ENCODE measurements around the gene CIRBP.
"Not testable (repeated sequence)": the region's sequence is repeated elsewhere in the genome, so short reads cannot be mapped to it uniquely, and the experiment has no call there.

The CIRBP gene

DNA sequence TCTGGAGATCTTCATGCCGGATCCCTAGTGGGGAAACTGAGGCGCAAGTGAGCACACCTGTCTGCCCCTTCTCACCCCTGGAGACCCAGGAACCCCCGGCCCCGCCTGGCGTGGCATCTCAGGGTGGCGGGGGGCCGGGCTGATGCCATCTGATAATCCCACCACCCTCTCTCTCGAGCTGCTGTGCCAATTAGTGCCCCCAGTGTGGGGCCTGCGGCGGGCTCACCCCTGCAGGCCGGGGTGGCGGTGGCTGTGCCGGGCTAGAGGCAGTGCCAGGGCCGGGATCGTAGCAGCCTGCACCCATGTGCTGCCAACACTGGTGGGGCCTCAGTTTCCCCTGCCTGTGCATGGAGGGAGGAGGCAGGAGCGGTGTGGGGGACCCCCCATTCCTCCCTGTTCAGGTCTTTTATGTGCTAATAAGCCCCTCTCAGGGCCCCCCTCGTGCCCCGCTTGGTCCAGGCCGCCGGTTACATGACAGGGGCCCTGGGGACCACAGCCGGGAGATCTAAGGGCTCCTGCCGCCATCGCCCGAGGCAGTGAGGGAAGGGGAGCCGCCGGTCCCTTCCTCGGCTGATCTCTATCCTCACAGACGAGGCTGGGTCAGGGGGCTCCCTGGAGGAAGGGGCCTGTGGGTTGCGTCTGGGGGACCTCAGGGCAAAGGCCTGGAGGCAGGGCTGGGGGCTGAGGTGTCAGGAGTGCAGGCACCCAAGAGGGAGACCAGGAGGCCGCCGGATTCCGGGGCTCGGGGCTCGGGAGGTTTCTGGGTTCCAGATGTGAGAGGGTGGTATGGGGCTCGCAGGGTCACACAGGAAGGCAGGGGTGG lies 24.9 kb downstream of the CIRBP start:
- no peak for DNase-seq

- DNase-seq: no peak
These were observed 25.6 kb downstream of the CIRBP start for GRCh38 chr19:1294688-1295087.

- DNase-seq: no peak
These were observed 26.3 kb downstream of the CIRBP start for GRCh38 chr19:1295169-1296012.

DNA sequence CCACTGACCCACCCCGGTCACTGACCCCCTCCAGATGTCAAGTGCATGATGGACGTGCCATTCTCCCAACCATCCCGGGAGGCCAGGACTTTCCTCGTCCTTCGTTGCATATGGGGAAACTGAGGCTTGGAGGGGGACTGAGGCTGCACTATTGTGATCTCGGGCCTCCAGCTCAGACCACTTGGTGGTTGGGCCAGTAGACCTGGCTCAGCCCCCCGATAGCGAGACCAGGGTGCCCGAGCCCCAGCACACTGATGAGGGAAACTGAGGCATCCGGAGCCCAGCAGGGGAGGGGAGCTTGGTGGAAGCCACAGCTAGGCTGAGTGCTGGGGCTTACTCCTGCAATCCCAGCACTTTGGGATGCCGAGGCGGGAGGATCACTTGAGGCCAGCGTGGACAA lies 26.9 kb downstream of the CIRBP start:
- no peak for DNase-seq

DNA sequence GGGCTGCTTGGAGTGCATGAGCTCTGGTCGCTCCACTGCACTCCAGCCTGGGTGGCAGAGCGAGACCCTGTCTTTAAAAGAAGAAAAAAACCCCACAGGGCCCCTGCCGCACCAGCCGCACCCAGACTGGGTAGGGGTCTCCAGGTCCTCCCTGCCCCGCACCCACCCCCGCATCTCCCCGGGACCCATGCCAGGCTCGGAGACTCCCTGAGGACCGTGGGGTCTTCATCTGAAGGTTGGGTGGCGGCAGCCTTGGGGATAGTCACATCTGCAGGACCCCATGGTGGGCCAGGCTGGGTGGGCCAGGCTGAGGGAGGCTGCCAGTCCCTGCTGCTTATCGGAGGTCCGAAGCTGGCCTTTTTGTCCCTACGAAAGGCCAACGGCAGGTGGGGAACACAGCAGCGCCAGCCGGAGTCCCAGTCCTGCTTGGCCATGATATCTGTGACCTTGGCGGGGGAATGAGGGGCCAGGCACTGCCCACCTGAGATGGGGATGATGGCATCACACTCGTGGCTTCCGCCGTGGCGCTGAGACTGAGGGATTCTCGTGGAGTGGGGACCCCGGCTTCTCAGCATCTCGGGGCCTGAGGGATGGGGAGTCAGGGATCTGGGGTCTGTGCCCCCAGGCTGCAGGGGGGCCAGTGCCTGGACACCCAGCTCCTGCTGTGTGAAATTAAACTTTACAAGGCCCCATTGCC lies 27.6 kb downstream of the CIRBP start:
- no peak for DNase-seq

DNA sequence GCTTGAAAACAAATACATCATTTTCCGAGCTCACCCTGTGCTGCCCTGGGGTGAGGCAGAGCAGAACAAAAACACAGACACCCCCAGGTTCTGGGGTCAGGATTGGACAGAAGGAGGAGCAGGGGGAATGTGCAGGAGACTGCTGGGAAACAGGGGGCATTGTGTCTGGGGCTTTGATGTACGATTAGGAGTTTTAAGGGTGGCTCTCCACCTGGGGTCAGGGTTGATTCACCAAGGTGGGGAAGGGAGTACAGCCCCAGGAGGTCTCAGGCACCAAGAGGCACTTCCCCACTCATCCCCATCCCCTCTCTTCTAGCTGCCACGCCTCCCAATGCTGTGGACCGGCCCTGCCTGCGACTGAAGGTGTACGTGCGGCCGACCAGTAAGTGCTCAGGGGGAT lies 29.1 kb downstream of the CIRBP start:
- DNase-seq: no peak

DNA sequence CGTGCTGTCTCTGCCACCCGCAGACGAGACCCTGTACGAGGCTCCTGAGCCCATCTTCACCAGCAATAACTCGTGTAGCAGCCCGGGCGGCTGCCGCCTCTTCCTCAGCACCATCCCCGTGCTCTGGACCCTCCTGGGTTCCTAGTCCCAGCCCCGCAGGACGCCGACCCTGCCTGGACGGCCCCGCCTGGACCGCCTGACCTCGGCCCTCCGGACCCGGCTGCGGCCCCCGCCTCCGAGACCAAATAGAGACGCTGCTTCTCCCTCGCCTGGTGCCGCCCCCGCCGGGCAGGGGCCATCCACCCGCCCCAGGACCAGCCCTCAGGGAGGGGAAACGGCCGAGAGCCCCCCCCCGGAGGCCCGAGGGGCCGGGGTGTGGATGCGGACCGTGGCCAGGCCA lies 30.7 kb downstream of the CIRBP start:
- no peak for DNase-seq

DNA sequence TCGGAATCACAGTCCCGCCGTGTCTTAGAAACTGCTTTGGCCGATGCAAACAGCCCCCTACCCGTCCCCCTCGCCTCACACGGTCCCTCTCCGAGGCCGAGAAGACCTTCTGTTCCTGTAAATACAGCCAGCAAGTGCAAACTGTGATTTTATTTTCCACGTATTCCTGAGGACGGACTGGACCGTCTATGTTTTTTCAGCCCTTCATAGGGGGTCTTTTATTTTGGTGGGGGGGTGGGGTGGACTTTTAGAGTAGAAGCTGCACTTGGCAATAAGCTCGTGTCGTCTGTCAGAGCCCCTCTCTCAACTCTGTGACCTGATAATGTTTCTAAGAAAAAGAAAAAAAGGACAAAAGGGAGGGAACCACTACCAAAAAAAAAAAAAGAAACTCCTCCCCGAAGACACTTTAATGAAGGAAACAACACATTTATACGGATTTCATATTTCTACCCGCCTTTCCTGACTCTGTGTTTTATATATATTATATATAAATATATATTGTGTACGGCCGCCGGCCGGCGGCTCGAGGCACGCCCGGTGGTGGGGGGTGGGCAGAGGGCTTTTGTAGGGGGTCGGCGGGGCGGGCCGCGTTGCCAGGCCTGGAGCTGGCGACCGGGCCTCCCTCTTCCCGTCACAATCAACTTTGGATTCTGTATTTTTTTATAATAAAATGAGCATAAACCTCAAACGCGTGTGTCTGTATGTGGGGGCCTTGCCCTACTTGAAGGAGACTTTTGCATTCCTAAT lies 31.8 kb downstream of the CIRBP start:
- DNase-seq: no peak

GRCh38 chr19:1302533-1303239 lies 33.6 kb downstream of the CIRBP start:
- no peak for DNase-seq

GRCh38 chr19:1304197-1304924 lies 35.2 kb downstream of the CIRBP start:
- no peak for DNase-seq

DNA sequence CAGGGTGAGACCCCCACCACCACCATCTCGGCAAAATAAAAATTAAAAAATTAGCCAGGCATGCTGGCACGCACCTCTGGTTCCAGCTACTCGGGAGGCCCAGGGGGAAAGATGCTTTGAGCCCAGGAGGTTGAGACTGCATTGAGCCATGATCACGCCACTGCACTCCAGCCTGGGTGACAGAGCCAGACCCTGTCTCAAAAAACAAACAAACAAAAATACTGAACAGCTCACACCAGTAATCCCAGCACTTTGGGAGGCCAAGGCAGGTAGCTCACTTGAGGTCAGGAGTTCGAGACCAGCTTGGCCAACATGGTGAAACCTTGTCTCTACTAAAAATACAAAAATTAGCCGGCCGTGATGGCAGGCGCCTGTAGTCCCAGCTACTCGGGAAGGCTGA lies 36.2 kb downstream of the CIRBP start:
- DNase-seq: not testable (repeated sequence)

GRCh38 chr19:1307320-1307719 lies 38.2 kb downstream of the CIRBP start:
- no peak for DNase-seq

- DNase-seq: no peak
These were observed 38.7 kb downstream of the CIRBP start for GRCh38 chr19:1307755-1308303.

DNA sequence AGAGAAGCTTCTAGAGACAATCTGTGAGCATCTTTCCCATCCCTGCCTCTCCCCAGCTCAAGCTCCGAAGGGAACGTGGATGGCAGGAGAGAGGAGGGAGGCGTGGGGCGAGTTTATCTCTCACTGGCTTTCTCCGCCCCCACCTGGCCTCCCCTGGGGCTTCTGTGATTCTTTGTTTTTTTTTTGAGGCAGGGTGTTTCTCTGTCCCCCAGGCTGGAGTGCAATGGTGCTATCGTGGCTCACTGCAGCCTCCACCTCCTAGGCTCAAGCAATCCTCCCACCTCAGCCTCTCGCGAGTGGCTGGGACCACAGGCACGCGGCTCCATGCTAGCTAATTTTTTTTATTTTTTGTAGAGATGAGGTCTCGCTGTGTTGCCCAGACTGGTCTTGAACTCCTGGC lies 39.6 kb downstream of the CIRBP start:
- no peak for DNase-seq

- no peak for DNase-seq
These were observed 41.1 kb downstream of the CIRBP start for GRCh38 chr19:1309977-1310852.

DNA sequence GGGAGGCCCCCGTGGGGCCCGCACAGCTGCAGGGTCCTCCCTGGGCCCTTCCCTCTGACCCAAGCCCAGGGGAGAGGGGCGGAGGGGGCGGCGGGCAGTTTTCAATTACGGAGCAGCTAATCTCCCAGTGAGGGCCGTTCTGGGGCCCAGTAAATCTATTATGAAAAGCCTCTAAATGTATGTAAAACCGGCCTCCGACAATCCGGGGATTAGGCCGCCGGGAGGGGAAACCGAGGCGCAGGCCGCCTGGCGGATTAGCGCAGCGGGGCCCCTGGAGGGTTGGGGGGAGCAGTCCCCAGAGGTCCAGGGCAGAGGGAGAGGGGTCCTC lies 41.7 kb downstream of the CIRBP start:
- DNase-seq: no peak

- DNase-seq: no peak
These were observed 42.5 kb downstream of the CIRBP start for GRCh38 chr19:1311543-1312091.

- no peak for DNase-seq
These were observed 43.9 kb downstream of the CIRBP start for GRCh38 chr19:1312767-1313694.
